Fibroblast of skin of scalp (primary cell): Measurements from ENCODE around the gene OLFML2B.

Experiments used
- DNase-seq: peaks from one replicate; pipeline ENCODE4 v3.0.0-alpha.2; 2013

The OLFML2B gene

GRCh38 chr1:161973924-161974845 lies 49.5 kb downstream of the OLFML2B start:
- peak; percentile 69 for DNase-seq

GRCh38 chr1:161972828-161973227 lies 50.8 kb downstream of the OLFML2B start:
- no peak for DNase-seq

- DNase-seq = no peak
Observed at GRCh38 chr1:161970633-161971032, 53.0 kb downstream of the OLFML2B start.

- no peak for DNase-seq
Observed at GRCh38 chr1:161970036-161970435, 53.6 kb downstream of the OLFML2B start.

GRCh38 chr1:161966067-161966466 lies 57.6 kb downstream of the OLFML2B start:
- peak; percentile 52 for DNase-seq

- DNase-seq = peak; percentile 93
Observed at GRCh38 chr1:161962091-161962887, 61.4 kb downstream of the OLFML2B start.

GRCh38 chr1:161958425-161958824 lies 65.2 kb downstream of the OLFML2B start:
- DNase-seq = peak; percentile 45

- DNase-seq = peak; percentile 53
Observed at GRCh38 chr1:161956930-161957329, 66.7 kb downstream of the OLFML2B start.

GRCh38 chr1:161956097-161956496 lies 67.6 kb downstream of the OLFML2B start:
- peak; percentile 96 for DNase-seq

GRCh38 chr1:161955606-161956005 lies 68.1 kb downstream of the OLFML2B start:
- DNase-seq = no peak

- peak; percentile 63 for DNase-seq
Observed at GRCh38 chr1:161954466-161954865, 69.2 kb downstream of the OLFML2B start.

- DNase-seq = no peak
Observed at GRCh38 chr1:161954050-161954449, 69.6 kb downstream of the OLFML2B start.

GRCh38 chr1:161953256-161953920 lies 70.3 kb downstream of the OLFML2B start:
- peak; percentile 47 for DNase-seq

- peak; percentile 70 for DNase-seq
Observed at GRCh38 chr1:161952607-161953172, 71.0 kb downstream of the OLFML2B start.

GRCh38 chr1:161951646-161952045 lies 72.0 kb downstream of the OLFML2B start:
- DNase-seq = no peak

- DNase-seq = no peak
Observed at GRCh38 chr1:161950377-161950776, 73.3 kb downstream of the OLFML2B start.

- peak; percentile 85 for DNase-seq
Observed at GRCh38 chr1:161949548-161949947, 74.1 kb downstream of the OLFML2B start.

GRCh38 chr1:161948435-161948834 lies 75.2 kb downstream of the OLFML2B start:
- no peak for DNase-seq

GRCh38 chr1:161946071-161946987 lies 77.3 kb downstream of the OLFML2B start:
- peak; percentile 99 for DNase-seq

- DNase-seq = peak; percentile 57
Observed at GRCh38 chr1:161945306-161946060, 78.2 kb downstream of the OLFML2B start.

GRCh38 chr1:161944381-161944780 lies 79.3 kb downstream of the OLFML2B start:
- DNase-seq = no peak
